Raji (cell line): Measurements from ENCODE around the gene CPPED1.

Experiments
- POLR2A ChIP-seq: IDR thresholded peaks from 2 replicates; pipeline ENCODE4 v1.6.1; 2011; ENCODE audit warnings: low read depth, low read length, control low read depth; ENCODE audit not compliant: insufficient read depth

CPPED1 gene

GRCh38 chr16:12609937-12610699, 193.6 kb downstream of the CPPED1 start:
- no peak for TF ChIP-seq POLR2A
